SW 1271 (cell line): ENCODE results near the gene NFX1.
"Not testable (repeated sequence)": the region's sequence is repeated elsewhere in the genome, so short reads cannot be mapped to it uniquely, and the experiment has no call there.

Experiments used
- DNase-seq, 2 experiments: peaks; one replicate each; lab custom pipeline; 2025; lab: John Stamatoyannopoulos, UW

The NFX1 gene

DNA sequence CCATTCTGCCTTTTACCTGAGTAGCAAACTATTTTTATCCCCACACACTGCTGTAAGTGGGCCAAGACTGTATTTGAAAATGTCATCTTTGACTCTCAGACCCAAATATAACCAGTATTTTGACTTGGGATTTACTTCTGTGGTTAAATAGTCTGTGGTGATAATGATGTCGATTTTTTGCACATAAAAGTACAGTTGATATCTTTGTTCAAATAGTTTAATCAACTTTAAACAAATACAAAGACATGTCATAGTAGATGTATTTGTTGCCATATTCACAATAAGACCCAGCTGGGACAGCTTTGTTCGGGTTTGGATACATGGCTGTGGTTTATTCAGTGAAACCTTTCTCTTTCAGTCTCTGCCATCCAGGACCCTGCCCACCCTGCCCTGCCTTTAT is 20.4 kb downstream of the NFX1 start:
- DNase-seq: no peak

DNA sequence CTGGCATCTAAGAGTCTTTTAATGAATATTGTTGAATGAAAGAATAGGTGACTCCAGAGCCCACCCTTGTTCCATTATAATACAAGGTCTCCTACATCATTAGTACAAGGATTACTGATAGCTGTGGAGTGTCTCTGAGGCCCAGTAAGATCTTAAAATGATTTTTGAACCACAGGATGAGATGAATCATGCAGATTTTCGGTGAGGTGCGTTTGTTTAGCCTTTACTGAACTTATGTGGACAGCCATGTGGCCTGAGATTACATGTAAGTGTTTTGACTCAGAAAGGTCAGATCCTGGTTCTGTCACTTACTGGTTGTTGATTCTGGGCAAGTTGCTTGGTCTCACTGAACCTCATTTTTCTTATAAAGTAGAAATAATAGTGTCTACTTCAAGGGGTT is 21.6 kb downstream of the NFX1 start:
- DNase-seq: no peak

DNA sequence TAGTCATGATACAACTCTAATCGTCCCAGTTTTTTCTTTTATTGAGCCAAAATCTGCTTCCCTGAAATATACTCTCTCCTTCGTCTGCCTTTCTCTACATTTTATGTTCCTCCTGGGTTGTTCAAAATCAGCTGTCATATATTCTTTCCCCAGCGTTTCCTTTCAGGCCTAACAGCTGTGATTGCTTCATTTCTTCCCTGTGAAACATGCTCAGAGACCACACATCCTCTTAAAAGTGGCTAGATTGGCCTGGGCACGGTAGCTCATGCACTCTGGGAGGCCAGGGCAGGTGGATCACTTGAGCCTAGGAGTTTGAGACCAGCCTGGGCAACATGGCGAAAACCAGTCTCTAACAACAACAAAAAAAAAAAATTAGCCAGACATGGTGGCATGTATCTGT is 25.1 kb downstream of the NFX1 start:
- no peak for DNase-seq

DNA sequence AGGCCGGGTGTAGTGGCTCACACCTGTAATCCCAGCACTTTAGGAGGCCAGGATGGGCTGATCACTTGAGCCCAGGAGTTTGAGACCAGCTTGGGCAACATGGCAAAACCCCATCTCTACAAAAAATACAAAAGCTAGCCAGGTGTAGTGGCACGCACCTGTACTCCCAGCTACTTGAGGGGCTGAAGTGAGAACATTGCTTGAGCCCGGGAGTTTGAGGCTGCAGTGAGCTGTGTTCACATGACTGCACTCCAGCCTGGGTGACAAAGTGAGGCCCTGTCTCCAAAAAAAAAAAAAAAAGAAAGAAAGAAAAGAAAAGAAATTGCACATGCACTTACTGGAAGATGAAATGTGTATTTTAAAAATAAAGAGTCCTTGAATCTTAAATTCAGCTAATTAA is 26.8 kb downstream of the NFX1 start:
- DNase-seq: not testable (repeated sequence)

DNA sequence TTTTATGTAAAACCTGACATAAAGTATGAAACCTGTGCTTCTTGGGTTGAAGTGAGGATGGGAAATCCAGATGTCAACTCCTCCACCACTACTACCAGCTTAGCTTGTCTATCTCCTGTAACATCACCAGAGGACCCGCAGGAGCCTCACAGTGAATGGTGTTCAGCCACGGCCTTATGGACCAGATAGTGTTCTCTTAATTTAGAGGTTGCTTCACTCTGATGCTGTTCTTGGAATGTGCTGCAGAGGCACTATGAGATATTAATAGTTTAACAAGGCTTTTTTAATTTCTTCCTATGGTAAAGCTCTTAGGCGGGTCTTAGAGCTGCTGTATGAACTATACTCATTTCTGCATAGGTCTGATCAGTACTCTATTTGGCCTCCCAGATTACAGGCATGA is 27.9 kb downstream of the NFX1 start:
- DNase-seq: no peak

DNA sequence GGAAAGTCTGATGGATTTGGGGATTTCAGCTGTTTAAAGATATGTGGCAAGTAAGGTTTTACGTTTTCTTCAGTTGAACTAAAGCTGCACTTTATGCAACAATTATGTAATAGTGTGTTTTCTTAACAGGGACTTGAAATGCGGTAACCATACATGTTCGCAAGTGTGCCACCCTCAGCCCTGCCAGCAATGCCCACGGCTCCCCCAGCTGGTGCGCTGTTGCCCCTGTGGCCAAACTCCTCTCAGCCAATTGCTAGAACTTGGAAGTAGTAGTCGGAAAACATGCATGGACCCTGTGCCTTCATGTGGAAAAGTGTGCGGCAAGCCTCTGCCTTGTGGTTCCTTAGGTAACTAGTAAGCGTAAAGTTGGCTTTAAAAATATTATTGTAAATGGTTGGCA is 28.5 kb downstream of the NFX1 start:
- DNase-seq: no peak

DNA sequence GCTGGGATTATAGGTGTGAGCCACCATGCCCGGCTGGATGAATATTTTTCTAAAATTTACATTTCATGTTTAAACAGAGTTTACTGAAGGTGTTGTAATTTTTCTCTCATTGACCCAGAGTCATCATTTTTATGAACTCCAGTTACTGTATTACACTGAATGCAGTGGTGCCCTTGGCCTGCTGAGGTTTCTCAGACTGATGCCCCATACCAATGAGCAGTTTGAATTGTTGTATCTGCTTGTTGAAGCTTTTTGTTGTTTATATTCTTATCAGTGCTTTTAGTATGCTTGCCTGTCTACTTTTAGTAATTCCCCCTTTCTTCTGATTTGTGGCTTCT is 29.9 kb downstream of the NFX1 start:
- DNase-seq: no peak

DNA sequence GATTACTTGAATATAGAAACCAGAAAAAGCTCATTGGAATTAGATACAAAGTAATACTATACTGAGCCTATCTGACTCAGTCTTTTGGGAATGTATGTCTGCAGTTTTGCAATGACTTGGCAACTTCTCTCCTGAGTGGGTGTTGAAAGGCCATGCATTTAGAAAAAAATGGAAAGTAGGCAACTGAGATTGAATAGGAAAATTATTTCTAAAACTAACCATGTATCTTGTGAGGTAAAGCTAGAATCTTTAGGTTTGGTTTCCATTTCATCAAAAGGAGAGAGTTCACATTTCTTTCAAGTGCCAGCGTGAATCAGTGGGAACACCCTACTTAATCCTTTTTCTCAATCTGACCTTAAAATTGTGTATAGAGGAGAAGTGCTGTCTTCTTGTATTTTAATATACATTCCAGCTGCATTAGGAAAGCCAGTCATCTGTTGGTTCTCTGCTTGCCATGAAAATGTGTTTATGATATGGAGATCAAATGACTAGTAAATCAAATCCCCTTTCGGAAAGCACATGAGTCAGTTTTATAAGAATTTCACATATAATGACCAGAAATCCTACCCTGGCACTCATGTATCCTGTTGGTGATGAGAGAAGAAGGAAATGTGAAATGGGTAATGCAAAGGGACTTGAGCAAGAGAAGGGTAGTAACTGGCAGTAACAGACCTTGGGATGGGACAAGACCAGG is 30.4 kb downstream of the NFX1 start:
- peak; percentile 9 to 51 for DNase-seq

DNA sequence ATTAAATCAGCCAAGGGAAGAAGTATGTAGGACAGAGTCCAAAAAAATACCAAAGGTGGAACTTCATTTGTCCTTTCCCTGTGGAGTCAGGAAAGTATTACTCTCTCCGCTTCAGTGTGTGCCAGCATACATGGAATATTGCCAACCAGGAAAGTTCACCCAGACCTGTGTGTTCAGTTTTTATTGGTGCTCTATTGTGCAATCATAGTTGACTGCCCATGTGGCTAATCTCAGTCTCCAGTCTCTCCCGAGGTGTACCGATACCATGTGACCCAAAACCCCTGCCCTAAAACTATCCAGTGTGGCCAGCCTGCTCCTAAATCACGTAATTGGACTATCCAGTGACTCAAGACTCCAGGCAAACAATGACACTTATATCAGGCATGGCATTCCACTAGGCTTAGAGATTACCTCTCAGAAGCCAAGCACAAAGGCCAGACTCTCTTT is 38.8 kb downstream of the NFX1 start:
- no peak for DNase-seq

DNA sequence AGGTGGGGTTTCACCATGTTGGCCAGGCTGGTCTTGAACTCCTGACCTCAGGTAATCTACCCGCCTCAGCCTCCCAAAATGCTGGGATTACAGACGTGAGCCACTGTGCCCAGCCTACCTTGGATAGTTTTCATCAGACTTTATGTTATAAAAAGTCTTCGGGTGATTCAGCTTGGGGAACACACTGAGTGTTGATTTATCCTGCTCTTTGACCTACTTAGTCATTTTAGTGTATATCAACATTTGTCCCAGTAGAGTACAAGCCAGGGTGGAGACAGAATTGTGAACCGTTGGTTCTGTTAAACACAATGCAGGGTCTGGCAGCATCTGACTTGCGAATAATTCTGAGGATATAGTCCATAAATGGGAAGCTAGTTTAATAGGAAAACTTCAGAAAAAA is 39.7 kb downstream of the NFX1 start:
- DNase-seq: no peak

DNA sequence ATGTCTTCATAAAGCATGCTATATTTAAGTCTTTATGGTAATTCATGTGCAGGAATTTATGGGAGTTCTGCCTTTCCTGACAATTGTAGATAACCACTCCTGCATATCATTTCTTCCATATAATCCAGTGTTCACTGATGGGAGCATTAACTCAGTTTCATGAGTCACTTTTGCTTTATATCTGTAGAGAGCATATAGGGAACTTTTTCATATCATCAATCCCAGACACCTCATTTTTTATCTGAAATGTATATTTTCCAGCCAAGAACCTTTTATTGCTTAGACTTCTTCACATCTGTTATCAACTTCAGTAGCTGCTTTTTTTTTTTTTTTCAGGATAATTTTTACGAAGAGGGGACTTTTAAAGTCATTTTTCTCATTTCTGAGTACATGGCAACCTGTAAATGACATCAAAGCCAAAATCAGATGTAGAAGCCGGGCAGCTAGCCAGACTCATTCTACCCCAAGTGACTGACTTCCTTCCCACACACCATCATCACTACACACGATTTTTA is 41.1 kb downstream of the NFX1 start:
- no peak for DNase-seq

DNA sequence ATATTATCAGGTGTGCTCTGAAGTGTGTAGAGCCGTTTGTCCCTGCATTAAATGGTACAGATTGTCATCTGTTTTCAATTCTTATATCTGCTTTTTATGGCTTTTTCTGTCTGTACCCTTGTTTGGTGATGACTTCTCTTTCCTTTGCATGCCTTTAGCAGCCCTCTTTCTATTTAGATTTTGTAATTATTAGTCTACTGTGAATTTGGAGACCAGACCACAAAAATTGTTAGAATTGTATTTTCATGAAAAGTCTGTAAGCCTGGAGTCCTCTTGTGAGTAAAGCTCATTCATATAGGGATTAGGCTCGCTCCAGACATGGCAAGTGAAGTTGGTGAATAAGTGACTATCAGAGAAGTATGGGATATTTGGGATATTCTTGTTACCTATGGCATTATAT is 41.7 kb downstream of the NFX1 start:
- DNase-seq: no peak

DNA sequence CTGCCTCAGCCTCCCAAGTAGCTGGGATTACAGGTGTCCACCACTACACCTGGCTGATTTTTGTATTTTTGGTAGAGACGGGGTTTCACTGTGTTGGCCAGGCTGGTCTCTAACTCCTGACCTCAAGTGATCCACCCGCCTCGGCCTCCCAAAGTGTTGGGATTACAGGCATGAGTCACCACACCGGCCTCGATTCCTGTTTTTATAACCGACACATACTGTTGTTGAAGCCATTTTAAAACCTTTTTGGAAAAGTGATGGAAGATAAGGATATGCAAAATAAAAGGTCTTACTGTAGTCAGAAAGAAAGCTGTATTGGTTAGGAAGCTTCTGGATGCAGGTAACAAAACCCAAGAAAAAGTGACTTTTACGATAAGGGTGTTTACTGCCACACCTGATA is 42.6 kb downstream of the NFX1 start:
- not testable (repeated sequence) for DNase-seq

DNA sequence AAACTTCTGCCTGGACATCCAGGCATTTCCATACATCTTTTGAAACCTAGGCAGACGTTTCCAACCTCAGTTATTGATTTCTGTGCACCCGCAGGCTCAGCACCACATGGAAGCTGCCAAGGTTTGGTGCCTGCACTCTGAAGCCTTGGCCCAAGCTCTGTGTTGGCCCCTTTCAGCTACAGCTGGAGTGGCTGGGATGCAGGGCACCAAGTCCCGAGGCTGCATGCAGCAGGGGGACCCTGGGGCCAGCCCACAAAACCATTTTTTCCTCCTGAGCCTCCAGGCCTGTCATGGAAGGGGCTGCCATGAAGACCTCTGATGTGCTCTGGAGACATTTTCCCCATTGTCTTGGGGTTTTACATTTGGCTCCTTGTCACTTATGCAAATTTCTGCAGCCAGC is 49.9 kb downstream of the NFX1 start:
- no peak for DNase-seq

DNA sequence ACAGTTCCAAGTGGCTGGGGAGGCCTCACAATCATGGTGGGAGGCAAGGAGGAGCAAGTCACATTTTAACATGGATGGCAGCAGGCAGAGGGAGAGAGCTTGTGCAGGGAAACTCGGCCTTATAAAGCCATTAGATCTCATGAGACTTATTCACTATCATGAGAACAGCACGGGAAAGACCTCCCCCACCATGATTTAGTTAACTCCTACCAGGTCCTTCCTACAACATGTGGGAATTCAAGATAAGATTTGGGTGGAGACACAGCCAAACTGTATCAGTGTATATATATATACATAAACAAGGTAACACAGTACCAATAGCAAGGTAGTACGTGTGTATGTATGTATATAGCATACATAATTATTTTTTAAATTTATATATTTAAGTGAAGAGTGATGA is 50.9 kb downstream of the NFX1 start:
- DNase-seq: no peak

DNA sequence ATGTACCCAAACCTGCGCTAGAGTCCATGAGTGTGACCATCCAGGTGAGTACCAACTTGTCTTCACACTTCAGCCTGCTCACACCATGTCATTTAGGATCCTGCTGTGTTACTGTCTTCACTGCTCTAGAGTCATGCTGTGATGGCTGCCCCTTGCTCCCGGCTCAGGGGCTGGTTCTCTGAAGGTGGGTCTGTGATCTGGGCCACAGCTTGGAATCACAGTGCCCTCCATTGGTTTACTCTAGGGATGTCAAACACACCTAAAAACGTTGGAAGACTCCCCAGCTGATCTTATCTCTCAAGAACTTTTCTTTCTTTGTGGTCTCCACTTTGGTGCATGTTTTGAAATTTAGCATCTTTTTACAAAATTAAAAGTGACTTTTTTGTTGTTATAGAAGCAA is 53.8 kb downstream of the NFX1 start:
- no peak for DNase-seq

DNA sequence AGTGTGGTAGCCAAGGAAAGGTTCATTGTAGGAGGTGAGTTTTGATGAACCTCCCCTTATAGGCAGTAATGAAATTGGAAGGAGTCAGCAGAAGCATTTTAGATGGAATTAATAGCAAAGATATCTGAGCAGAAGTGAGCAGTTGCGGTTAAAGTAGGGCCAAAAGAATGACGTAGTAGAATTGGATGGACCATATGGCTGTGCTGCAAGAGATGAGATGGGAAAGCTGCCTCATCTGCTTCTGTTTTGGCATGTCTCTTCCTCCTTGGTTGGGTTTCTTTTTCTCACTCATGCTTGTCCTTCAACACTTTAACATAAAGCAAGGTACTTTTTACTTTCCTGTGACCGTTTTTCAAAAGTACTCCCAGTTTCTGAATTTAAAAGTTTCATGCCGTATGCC is 56.2 kb downstream of the NFX1 start:
- no peak for DNase-seq

DNA sequence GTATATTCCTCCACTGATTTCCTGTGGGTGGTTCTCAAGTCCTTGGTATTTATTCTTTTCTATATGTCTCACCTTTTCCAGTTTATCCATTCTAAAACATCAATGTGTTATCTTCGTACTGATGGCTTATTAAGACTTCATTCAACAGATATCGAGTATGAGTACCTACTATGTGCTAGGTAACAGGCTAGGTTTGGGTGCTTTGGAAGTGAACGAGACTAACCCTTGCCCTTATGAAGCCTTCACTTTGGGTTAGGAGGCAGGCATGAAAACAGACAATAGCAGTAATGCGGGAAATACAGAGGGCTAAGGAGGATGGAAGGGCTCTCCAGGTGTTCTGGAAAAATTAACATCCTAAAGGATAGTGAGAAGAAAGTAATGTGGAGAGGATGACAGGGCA is 58.7 kb downstream of the NFX1 start:
- no peak for DNase-seq

DNA sequence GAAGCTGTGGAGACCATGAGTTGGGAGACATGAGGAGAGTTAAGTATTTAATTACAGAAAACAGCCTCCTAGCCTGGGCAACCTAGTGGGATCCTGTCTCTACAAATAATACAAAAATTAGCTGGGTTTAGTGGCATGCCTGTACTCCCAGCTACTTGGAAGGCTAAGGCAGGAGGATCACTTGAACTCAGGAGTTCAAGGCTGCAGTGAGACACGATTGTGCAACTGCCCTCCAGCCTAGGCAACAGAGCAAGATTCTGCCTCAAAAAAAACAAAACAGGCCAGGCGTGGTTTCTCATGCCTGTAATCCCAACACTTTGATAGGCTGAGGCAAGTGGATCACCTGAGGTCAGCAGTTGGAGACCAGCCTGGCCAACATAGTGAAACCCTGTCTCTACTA is 59.4 kb downstream of the NFX1 start:
- DNase-seq: no peak

DNA sequence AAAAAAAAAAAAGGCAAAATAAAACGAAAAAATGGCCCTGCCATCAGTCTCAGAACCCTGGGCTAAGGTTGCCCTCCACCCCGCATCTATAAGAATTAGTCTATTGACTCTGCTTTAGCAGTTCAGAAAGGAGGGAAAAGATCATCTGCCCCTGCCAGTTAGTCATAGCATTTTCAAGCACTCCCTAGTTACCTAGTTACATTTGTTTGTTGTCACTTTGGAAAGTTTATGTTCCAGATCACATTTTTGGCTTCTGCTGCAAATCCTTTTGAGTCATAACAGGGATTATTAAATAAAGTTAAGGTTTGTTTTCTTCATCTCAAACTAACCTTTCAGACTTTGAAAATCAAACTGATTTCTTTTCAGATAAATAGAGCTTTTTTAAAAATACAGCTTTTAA is 60.0 kb downstream of the NFX1 start:
- peak in 1 of 2 experiments; percentile 24 for DNase-seq

DNA sequence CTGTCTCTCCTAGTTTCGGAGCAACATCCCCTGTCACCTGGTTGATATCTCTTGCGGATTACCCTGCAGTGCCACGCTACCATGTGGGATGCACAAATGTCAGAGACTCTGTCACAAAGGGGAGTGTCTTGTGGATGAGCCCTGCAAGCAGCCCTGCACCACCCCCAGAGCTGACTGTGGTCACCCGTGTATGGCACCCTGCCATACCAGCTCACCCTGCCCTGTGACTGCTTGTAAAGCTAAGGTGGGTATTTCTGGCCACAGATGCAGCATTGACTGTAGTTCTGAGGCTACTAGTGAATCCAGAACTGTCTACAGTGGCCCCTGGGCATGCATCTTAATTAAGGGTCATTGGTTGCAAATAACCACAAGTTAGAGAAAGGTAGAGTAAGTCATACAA is 61.2 kb downstream of the NFX1 start:
- DNase-seq: no peak

DNA sequence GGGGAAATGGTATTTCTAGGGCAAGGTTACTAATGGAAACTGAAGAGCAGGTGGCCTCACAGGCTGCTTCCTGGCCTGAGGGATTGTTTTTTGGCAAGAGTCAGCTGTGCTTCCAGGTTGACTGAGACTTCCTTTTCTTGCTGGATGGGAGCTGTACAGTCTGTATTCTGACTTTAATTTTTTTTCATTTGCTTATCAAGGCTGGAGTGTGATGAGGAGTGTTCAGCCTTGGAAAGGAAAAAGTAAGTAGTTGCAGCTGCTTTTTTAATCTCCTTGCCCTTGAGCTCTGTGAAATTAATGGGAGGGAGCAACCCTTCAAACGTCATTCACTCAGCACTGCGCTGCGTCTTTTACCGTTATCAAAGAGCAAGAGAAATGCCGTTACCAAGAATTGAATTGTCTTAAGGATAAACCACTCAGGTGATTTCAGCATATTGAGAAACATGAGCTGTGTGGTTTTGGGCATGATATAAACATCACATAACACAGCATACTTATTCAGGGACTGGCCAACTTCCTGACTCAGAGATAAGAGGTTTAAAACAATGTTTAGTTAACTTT is 64.4 kb downstream of the NFX1 start:
- no peak for DNase-seq

DNA sequence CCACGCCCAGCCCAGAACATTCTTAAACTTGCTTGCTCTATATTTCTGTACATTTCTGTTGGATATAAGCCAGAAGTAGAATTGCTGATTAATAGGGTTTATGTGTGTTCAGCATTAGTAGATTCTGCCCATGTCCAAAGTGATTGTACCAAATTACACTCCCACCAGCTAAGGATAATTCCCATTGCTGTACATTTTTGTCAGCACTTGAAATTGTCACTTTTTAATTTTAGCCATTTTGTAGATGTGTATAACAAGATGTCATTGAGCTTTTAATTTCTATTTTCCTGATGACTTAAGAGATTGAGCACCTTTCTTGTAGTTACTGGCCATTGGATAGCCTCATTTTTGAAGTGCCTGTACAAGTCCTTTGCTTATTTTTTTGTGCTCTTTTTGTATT is 65.6 kb downstream of the NFX1 start:
- DNase-seq: no peak

DNA sequence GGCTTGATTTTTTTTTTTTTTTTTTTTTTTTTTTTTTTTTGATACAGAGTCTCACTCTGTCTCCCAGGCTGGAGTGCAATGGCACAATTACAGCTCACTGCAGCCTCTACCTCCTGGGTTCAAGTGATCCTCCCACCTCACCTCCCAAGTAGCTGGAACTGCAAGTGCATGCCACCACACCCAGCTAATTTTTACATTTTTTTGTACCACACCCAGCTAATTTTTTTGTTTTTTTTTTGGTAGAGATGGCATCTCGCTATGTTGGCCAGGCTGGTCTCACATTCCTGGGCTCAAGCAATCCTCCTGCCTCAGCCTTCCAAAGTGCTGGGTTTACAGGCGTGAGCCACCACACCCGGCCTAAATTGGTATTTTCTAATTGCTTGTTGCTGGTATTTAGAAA is 68.3 kb downstream of the NFX1 start:
- DNase-seq: not testable (repeated sequence)
